Inflammatory macrophage (primary cell): ENCODE measurements around the gene MAG.
A peak's percentile ranks its signal among the peaks of the same experiment; 100 is the strongest.

Experiments
- DNase-seq, 2 donors: peaks; one replicate each; pipeline ENCODE4 v3.0.0-alpha.2; 2020 to 2022

The MAG gene

DNA sequence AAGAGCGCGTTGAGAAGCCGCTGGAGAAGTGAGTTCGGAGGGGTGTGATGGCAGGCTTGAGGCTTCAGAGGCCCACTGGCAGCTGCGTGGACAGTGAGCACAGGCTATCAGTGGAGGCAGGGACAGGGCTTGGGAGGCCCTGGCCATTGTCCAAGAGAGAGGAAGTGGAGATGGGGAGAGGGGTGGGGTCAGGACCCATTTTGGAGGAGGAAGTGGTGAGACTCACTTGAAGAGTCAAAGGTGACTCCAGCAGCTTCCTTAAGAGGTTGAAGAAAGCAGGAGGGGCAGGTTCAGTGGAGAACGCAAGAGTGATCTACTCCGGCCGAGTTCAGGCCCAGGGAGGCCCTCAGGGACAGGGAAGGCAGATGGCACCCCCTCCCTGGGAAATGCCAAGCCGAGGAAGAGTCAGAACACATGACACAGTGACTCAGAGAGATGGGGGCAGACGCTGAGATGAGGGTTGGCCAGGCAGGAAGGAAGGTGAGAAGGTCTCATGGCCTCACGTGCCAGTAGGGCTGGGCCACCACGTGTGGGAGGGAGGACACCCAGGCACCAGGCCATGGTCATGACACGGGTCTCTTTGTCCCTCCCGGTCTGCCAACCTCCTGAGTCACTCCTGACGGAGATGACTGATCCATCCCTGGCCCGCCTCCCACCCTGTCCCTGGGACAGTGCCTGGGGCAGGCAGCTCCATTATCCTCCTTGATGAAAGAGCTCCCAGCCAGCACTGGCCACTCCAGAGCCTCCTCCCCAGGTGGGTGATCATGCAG, 26.9 kb downstream of the MAG start:
- peak; percentile 96 to 99 for DNase-seq

DNA sequence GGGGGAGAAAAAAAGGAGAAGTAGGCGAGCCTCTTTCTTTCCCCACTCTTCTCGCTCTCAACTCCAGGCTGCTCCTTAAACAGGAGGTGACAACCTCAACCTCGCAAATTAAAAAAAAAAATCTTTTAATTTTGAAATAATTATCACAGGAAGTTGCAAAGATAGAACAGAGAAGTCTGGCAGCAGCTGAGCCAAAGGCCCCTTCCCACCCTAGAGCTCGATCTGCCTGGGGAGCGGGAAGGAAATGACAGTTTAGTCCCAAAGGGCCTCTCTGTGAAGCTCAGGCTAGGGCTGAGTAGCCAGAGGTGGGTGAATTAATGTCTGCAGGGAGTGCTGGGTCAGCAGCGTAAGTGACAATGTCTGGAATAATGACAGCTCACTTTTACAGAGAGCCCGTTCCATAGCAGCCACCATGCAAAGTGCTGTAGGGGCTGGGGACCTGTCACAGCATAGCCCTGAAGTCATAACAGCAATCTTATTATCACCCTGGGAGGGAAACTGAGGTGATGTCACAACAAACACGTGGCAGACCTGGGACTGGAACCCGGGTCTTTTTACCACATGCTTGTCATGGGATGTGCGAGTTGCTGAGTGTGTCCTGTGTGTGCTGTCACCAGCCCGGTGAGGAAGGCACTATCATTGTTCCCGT, 28.2 kb downstream of the MAG start:
- peak; percentile 75 to 89 for DNase-seq

DNA sequence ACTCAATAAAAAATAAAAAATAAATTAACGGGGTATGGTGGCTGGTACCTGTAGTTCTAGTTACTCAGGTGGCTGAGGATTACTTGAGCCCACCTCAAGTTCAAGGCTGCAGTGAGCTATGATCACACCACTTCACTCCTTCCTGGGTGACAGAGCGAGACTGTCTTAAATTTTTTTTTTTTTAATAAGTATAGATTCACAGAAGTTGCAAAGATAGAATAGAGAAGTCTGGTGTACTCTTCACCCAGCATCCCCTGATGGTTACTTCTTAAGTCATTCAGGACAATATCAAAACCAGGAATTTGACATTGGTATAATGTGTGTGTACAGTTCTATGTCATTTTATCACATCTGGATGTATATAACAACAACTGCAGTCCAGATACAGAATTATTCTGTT, 29.3 kb downstream of the MAG start:
- no peak for DNase-seq

DNA sequence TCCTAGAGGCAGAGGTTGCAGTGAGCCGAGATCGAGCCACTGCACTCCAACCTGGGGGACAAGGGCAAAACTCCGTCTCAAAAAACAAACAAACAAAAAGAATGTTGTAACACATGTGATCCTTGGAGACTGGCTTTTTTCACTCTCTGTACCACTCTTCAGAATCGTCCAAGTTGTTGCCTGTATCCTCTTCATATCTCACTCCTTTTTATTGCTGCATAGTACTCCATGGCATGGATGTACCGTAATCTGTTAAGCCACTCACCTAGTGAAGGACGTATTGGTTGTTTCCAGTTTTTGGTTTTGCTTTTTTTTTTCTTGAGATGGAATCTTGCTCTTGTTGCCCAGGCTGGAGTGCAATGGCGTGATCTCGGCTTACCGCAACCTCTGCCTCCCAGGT, 30.1 kb downstream of the MAG start:
- DNase-seq, result no peak

DNA sequence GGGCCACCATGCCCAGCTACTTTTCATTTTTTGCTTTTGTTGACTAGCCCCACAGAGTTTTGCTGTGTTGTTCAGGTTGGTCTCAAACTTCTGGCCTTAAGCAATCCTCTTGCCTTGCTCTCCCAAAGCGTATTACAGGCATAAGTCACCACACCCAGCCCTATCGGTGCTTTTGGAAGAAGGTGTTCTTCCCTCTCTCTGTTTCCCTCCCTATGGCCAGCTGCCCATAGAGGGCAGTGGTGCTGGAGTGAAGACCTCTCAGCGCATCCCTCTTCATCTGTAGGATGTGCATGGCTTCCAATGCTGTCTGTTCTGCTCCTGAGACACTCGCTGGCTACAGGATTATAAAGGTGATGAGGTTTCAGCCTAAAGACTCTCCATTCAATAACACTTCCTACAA, 35.7 kb downstream of the MAG start:
- DNase-seq, result no peak

DNA sequence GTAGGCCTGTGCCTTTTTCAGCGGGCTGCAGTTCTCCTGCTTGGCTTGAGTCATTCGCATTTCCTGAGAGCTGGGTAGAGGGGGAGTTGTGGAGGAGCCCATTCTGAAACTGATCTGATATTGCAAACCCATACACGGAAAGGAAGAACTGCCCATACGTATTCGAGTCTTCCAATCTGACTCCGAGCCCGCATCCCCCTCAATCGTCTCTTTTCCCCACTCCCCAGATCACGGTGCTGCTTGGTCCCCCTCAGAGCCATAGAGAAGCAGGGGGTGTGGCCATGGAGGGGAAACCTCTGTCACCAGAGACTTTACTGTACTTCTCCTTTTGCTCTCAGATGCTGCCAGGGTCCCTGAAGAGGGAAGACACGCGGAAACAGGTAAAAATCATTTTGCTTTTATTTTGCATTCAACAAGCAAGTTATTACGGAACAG, 36.9 kb downstream of the MAG start, which contains the start of gene CD22:
Gene CD22, plus strand, starts transcription at position 337 of the 435 bp plus-strand sequence. CDS start 2,854 bp downstream, outside the sequence.
- peak; percentile 14 to 19 for DNase-seq

DNA sequence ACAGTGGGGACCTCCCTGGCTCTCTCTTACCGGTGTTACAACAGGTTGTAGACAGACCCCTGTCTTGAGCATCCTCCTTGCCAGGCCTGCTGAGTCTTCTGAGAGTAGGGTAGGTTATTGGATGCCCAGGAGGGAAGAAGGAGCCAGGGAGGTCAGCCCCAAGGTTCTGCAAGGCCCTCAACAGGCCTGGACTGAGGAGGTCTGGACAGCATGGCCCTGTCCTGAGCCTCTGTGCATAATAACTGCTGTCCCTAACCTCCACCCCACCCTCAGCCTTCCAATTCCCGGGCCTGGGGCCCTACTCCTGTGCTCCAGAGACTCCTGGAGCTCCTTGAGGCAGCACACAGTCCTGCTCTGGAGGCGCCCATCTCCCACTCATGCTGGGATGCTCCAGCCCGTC, 37.4 kb downstream of the MAG start:
- DNase-seq, result no peak

DNA sequence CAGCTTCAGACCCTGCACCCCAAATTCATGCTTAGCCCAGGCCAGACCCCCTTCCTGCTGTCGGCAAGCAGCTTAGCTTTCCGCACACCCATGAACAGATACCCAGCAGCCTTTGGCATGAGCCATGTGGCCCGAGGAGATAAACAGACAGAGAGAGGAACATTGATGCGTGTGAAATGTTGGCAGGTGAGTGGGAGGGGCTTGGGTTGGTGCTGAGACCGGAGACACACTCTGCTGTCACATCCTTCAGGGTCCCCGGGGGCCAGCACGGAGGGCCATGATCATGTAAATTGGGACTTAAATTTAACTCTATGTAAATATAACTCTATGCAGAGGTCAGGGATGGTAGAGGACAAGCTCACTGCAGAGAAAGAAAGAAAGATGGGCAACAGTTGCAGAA, 38.5 kb downstream of the MAG start:
- DNase-seq, result no peak

DNA sequence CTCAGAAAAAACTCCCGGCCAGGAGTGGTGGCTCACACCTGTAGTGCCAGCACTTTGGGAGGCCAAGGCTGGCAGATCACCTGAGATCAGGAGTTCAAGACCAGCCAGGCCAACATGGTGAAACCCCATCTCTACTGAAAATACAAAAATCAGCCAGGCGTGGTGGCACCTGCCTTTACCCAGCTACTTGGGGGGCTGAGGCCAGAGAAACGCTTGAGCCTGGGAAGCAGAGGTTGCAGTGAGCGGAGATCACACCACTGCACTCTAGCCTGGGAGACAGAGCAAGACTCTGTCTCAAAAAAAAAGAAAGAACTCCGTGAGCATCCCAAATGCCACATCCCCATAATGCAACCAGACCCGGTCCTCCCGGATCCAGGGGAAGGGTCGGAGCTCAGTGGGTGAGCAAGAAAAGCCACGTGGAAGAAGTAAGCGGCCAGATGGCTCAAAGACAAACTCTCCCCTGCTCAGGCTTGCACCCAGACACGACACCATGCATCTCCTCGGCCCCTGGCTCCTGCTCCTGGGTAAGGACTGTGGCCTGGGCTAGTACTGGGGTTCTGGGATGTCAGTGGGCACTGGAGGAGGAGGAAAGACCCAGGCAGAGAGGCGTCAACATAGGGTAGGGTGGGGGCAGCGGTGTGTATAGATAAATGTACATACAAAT, 39.7 kb downstream of the MAG start:
- no peak for DNase-seq

DNA sequence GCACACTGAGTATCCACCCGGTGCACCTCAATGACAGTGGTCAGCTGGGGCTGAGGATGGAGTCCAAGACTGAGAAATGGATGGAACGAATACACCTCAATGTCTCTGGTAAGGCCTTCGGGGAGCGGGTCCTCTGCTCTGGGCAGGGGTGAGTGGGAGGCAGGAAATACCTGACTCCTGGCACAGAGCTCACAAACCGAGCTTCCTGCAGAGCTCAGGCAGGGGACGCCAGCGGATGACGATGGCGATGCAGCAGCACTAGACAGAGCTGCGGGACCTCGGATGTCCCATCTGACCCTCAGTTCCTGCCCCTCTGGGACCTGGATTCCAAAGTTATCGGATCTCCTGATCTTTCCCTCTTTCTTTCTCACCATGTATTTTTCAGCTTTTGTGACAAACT, 40.9 kb downstream of the MAG start:
- DNase-seq, result no peak

DNA sequence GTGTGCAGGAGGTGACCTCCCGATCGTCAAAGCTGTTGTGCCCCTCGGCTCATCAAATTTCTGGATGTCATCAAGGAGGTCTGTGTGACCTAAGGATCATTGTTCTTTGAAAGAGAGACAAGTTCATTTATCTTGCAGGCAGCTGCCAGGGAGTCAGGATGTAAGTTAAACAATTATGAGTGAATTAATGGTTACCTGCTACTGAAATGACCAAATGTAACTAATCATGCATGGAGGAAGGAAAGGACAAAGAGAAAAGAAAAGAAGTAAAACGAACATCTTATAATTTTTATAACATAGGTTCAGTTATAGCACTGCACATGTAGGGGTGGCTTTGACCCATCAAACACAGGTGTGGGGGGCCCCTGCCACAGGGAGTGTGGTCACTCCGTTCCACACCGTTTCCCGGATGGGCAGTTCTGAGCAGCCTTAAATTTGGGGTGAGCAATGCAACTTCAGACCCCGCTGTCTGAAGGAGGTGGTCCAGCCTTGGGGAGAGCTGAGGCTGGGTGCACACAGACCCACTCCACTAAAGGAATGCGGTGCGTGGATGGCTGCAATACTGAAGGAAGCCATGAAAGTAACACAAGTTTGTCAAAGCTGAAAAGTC, 42.3 kb downstream of the MAG start:
- no peak for DNase-seq

DNA sequence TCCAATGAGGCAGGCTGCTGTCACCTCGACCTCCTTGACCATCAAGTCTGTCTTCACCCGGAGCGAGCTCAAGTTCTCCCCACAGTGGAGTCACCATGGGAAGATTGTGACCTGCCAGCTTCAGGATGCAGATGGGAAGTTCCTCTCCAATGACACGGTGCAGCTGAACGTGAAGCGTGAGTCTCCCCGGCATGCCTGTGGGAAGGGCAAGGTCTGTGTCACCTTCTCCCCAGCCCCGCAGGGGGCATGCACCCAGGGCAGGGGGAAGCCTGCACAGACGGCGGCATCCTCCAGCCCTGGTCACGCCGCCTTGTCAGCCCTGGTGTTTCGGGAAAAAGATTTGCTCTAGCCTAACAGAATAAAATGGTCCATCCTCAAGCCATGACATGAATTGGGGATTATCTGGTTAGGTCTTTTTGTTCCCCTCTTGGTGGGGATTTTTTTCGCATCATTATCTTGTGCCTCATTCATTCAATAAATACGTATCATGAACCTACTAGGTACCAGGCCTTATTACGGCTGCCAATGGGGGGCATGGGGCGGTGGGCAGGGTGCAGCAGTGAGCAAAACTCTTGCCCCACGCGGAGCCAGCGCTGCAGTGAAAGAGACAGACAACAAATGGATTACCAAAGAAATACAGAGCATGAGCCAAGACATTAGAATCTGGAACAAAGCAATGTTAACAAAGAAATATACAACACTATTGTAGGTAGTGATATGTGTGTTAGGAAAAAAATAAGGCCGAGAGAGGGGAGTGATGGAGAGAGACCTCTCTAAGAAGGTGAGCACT, 44.4 kb downstream of the MAG start:
- no peak for DNase-seq

DNA sequence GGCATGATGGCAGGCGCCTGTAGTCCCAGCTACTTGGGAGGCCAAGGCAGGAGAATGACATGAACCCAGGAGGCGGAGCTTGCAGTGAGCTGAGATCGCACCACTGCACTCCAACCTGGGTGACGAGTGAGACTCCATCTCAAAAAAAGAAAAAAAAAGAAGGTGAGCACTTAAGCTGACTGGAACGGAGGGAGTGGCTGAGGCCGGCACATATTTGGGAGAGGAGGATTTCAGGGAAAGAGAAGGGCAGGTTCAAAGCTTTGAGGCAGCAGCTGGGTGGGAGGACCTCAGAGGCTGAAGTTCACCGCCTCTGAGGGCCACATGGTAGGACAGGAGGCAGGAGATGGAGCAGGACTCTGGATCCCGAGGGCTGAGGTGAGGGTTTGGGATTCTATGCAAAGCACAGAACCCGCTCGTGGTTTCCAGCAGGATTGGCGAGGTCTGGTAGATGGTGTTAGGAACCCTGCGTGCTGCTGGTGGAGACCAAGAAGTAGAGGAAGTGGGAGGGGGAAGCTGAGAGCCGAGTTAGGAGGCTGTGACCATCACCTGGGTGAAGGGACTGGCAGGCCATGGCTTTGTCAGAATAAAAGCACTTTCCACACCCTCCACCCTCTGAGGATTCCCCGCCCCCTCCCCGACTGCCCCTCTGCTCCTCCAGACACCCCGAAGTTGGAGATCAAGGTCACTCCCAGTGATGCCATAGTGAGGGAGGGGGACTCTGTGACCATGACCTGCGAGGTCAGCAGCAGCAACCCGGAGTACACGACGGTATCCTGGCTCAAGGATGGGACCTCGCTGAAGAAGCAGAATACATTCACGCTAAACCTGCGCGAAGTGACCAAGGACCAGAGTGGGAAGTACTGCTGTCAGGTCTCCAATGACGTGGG, 45.4 kb downstream of the MAG start:
- DNase-seq, result no peak

DNA sequence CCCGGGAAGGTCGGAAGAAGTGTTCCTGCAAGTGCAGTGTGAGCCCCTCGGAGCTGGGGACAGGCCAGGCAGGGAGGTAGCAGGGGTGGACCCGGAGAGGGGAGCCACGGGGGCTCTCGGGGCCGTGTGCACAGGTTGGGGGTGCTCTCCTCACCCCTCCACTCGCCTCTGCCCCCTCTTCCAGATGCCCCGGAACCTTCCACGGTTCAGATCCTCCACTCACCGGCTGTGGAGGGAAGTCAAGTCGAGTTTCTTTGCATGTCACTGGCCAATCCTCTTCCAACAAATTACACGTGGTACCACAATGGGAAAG, 46.0 kb downstream of the MAG start:
- no peak for DNase-seq

DNA sequence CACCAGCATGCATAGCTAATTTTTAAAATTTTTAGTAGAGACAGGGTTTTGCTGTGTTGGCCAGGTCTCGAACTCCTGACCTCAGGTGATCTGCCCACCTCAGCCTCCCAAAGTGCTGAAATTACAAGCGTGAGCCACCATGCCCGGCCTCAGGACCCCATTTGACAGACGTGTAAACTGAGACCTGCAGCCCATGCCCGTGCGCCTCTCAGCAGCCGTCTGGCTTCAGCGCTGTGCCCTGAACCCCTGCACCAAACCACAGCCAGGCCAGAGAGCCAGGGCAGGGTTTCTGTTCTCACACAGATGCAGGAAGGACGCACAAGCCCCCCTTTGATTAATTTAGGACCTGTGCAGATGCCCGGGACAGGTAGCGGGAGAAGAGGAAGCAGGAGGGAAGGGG, 48.5 kb downstream of the MAG start:
- no peak for DNase-seq

DNA sequence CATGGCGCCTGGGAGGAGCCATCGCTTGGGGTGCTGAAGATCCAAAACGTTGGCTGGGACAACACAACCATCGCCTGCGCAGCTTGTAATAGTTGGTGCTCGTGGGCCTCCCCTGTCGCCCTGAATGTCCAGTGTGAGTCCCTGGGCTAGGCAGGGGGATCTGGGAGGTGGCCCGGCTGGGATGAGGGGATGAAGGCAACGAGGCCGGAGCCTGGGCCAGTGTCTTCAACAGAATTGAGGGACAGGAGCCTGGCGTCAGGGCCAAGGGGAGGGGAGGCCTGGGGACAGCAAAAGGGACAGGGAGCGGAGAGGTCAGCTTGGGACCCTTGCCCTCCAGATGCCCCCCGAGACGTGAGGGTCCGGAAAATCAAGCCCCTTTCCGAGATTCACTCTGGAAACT, 49.0 kb downstream of the MAG start:
- DNase-seq, result no peak

DNA sequence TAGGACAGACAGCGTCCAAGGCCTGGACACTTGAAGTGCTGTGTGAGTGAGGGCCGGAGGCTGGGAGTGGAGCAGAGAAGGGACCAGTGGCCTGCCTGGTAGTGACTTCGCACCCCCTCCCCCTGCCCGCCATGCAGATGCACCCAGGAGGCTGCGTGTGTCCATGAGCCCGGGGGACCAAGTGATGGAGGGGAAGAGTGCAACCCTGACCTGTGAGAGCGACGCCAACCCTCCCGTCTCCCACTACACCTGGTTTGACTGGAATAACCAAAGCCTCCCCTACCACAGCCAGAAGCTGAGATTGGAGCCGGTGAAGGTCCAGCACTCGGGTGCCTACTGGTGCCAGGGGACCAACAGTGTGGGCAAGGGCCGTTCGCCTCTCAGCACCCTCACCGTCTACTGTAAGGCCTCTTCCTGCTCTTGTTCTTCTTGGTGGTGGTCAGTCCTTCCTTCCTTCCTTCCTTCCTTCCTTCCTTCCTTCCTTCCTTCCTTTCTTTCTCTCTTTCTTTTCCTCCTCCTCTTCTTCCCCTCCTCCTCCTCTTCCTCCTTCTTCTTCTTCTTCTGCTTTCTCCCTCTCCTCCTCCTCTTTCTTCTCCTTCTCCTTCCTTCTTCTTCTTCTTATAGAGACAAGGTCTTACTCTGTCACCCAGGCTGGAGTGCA, 49.7 kb downstream of the MAG start:
- DNase-seq, result no peak

DNA sequence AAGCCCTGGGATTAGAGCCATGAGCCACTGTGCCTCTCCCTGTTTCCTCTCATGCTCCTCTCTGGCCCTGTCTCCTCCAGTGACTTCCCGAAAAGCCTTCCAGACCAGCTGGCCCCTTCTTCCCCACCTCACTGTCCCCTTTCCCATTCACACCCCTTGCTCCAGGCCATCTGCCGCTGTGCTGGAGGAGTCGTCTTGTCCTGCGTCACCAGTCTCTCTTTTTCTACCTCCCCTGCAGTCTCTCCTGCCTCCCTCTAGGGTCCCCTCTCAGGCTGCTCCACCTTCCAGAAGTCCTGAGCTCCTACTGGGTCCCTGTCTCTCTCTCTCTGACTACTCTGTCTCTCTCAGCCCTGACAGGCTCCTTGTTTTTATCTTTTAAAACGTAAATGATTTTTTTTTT, 50.5 kb downstream of the MAG start:
- DNase-seq, result no peak

DNA sequence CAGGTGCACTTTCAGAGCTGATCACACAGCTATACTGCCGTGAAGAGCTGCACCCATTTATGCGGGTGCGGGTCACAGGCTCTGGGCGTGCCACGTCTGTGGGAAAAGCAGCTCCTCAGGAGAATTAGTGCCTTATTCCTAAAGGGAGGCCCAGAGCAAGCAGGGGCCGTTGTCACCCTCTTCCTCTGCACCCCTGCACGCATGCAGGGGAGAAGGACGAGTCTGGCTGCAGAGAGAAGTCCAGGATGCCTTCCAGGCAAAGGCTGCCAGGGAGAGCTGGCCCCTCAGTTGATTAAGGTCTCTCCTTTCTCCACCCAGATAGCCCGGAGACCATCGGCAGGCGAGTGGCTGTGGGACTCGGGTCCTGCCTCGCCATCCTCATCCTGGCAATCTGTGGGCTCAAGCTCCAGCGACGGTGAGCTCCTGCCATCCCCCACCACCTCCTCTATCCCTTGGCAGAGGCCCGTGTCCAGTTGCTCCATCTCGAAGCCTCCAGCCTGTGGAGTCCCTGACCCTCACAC, 52.6 kb downstream of the MAG start:
- DNase-seq, result no peak

DNA sequence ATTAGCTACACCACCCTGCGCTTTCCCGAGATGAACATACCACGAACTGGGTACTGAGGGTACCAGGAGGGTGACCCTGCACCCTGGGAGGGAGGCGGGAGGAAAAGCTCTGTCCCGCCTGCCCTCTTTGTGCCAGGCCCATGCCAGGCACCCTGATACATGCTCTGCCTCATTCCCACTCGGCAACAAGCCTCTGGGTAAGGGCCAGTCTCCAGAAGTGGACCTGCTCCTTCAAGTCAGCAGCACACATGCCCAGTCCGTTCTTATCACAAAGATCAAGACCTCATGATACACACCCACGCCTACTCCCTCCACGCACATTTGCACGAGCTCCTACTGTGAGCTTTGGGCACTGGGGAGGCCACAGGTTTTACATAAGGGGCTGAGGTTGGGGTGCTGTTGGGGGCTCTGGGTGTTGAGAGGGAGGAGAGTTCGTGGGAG, 53.7 kb downstream of the MAG start:
- no peak for DNase-seq
